Measurements from ENCODE around the gene PIGA.

The PIGA gene, protein sequence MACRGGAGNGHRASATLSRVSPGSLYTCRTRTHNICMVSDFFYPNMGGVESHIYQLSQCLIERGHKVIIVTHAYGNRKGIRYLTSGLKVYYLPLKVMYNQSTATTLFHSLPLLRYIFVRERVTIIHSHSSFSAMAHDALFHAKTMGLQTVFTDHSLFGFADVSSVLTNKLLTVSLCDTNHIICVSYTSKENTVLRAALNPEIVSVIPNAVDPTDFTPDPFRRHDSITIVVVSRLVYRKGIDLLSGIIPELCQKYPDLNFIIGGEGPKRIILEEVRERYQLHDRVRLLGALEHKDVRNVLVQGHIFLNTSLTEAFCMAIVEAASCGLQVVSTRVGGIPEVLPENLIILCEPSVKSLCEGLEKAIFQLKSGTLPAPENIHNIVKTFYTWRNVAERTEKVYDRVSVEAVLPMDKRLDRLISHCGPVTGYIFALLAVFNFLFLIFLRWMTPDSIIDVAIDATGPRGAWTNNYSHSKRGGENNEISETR

GRCh38 chrX:15335135-15336022 lies at the start of gene PIGA:
TSS of gene PIGA (minus strand) at chrX:15335523. CDS start at chrX:15331930, 3,593 bp downstream.
- peak; percentile 38 to 87 for DNase-seq

DNA sequence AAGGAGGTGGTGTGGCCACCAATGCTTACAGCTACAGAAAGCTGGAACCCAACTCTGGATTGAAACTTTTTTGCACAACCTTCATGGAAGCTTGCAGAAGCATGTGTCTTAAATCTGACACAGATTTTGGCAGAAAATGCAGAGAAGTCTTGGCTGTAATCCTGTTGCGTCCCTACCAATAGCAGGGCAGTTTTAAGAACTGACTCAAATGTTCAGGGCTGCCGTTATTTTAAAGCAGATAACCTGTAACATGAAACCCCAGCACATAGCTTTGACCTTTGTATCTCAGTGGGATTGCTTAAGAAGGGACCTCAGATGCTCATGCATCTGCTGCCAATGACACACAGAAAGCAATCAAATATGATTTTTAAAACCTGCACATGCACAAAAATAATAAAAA lies 49.0 kb upstream of the PIGA start, which contains the start of gene VEGFD:
Gene VEGFD, minus strand, starts transcription at position 110 of the 400 bp plus-strand sequence. CDS start 467 bp downstream, outside the sequence.
- no peak for DNase-seq

GRCh38 chrX:15382813-15383212 lies 47.5 kb upstream of the PIGA start:
- DNase-seq: no peak

GRCh38 chrX:15376956-15377355 lies 41.6 kb upstream of the PIGA start:
- DNase-seq: no peak

- no peak for DNase-seq
These were observed 38.7 kb upstream of the PIGA start for GRCh38 chrX:15373976-15374375.

- peak in 1 of 2 donors; percentile 22 for DNase-seq
These were observed 31.4 kb upstream of the PIGA start for GRCh38 chrX:15366506-15367352.

GRCh38 chrX:15359701-15360100 lies 24.4 kb upstream of the PIGA start:
- no peak for DNase-seq

- DNase-seq: no peak
These were observed 23.2 kb upstream of the PIGA start for GRCh38 chrX:15358533-15358932.

DNA sequence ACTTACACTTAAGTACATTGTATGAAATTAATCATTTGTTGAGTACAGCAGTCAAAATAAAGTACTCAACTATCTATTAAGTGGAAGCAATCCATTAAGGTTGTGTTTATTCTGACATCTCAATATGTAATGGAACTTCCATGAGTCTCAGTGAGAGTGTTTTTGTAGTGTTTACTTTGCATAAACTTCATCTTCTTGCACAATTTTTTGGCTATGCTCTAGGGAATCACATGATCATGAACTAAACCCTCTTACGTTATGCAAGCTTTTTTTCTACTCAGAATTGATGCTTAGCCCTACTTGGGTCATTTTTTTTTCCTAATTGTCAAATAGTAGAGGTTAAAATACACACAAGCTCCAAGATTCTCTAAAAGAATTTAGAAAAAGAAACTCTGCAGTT lies 21.1 kb upstream of the PIGA start:
- DNase-seq: no peak

DNA sequence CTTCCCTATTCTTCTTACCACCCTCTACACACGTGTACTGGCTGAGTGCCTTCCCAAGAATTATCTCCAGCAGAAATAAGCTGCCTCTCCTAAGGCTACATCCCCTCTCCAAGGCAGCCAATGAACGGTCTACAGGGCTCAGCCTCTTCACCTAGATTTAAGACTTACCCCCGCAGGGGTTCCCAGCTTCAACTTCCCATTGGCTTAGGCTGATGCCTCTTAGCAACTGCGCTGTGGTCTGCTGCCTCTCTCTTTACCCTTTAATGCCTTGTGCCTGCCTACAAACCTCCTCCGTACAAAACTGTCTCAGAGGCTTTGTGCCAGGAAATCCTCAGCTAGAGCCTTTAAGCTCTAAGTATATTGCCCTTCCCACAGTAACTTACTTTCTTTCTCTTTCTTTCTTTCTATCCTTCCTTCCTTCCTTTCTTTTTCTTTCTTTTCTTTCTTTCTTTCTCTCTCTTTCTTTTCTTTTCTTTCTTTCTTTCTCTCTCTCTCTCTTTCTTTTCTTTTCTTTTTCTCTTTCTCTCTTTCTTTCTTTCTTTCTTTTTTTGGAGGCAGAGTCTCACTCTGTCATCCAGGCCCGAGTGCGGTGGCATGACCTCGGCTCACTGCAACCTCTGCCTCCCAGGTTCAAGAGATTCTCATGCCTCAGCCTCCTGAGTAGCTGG lies 15.1 kb upstream of the PIGA start:
- DNase-seq: no peak

DNA sequence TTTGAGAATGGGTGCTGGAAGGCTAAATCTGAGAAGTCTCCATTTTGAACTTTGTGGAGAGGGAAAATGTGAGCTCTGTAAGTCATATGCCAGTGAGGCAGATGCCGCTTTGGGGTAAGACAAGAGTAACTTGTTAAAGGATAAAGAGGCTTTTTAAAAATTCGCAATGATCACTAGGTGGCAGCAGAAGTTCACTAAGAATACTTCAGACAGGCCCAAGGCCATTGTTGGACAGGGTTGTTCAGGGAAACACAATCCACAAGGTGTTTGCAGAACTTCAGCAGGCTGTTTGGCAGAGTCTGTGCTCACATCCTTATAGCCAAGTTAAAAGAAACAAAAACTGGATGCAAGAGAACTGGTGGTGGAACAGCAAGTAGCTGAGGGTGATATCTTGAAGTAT lies 13.7 kb upstream of the PIGA start:
- DNase-seq: peak in 1 of 2 donors; percentile 6

DNA sequence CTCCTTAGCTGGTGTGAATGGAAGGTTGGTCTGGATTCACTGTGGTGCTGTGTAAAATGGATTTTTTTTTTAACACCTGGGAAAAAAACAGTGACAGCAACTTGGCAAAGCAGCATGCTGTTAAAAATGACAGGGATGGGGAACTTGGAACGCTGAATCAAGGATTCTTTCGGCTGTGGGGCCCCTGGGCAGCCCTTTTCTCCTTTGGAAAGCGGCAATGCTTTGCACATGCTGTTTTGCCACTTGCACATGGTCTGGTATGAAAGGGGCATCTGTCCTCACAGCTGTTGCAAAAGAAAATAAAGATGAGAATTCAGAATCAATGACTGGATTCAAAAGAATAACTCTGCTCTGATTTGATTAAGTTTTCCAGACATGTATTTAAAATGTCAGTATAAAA lies 10.7 kb upstream of the PIGA start:
- DNase-seq: no peak

GRCh38 chrX:15344106-15344505 lies 8.8 kb upstream of the PIGA start:
- DNase-seq: no peak

GRCh38 chrX:15343075-15343476 lies 7.8 kb upstream of the PIGA start:
- no peak for DNase-seq

- no peak for DNase-seq
These were observed 5.5 kb upstream of the PIGA start for GRCh38 chrX:15340867-15341266.

DNA sequence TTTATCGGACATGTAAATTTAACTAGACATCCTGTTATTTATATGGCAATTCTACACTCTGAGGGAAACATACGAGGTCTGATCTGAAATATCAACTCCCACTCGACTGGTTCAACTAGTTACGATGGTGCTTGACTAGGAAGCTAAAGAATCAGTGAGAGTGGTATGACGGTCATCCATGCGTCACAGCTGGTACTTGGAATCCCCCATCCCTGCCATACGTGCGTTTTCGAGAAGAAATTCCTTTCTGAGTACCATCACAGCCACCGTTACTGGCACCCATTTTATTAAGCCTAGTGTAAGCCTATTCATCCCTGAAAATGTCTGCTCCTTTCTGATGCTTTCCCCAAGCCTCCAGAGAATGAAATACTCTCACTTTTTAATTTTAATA lies 695 bp upstream of the PIGA start:
- DNase-seq: no peak

GRCh38 chrX:15334561-15334960 lies 762 bp downstream of the PIGA start:
- DNase-seq: no peak

DNA sequence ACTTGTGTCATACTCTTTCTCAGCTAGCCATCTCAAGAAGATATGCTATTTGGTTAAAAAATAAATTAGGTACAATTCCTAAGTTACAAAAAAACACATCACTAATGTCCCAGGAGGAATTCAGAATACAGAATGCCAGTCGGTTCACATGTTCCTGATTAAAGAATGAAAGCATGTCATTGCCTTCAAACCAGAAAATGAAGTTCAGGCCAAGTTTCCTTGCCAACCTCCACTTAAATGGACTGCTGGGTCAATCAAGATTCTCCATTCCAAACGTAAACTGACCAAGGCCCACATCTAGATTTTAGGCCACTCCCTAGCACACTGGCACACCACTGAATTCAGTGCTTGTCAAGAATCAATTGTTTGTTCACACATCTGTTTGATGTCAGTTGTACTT lies 6.5 kb downstream of the PIGA start:
- no peak for DNase-seq

DNA sequence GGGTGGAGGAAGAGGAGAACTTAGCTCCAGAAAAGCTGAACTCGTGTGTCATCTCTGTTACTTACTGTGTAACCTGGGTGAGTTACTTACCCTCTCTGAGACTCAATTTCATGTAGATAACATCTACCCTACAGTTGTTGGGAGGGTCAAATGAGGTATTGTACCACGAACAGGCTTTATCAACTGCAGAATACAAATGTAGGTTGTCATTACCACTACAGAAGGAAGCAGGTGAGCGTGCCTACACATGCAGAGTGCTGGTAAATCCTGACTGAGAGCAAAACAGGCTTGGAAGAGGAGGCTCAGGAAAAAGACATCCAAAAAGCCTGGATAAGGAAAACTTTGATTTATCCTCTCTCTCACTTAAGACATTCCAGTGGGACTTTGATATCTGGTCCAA lies 7.2 kb downstream of the PIGA start:
- DNase-seq: no peak

DNA sequence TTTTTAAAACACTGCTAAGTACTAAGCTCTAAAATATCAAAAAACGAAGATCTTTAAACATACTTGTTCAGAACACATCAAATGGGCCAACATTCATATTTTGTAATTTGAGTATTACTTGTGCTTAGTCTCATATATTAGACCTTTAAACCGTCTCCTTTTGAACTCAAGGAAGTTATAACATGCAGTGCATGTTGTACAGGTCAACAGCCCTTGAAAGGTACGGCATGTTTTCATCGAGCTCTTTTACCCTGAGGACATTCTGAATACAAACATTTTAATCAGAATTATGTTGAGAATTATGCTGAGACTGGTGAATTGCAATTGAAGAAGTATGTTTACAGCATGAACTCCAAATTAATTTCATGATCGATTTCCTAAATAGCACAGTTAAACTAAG lies 12.9 kb downstream of the PIGA start:
- DNase-seq: no peak

DNA sequence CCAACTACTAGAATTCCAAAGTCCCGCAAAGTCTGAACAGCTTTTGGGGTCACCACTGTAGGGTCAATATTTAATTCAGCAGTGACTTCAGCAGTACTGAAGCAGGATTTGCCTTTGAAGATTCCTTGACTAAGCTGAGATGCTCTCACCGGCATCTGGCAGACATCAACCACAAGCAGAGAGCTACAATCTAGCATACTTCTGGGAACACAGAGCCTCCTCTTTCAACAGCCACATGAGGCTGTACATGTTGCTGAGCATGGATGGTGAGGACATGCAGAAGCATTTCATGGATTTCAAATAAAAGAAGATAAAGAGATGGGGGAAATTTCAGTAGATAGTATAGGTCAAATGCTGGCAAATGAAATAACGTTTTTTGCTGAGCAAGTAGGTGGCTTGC lies 13.3 kb downstream of the PIGA start:
- no peak for DNase-seq

GRCh38 chrX:15321447-15321846 lies 13.9 kb downstream of the PIGA start:
- DNase-seq: no peak

Data from bone marrow (tissue), 2 donors.